ENCODE data around the gene MFN2. TPM values are rescaled to one million over a fixed set of nuclear protein-coding genes. Genes with fewer than 3 reads are reported as not detected.

MFN2 gene
- total and polyA plus RNA-seq, 4 donors, result 26.7 to 70.8 (median 39.9) TPM

GRCh38 chr1:11991969-11992676 lies 11.9 kb downstream of the MFN2 start:
- WGBS, 2 donors, result 77 to 88% methylated on average over 16 of the region's 16 CpGs
- H3K36me3 ChIP-seq (ENCODE audit: control insufficient read depth in 4 of 4, insufficient read depth in 4 of 4, low read length in 4 of 4), result peaks cover 16 to 47% (median 38%) of the 10 kb centered on the region in 4 donors
- no peaks in the 10 kb centered on the region for H3K9me3 ChIP-seq (ENCODE audit: control insufficient read depth in 4 of 4, insufficient read depth in 3 of 4, low read length in 3 of 4)
- no peak overlapping the region for H3K9ac ChIP-seq (ENCODE audit: insufficient read depth in 1 of 2, low read length in 2 of 2)
- H3K27me3 ChIP-seq (ENCODE audit: control insufficient read depth in 3 of 3, insufficient read depth in 3 of 3, low read length in 2 of 3), result no peaks in the 10 kb centered on the region
- no peak for ATAC-seq (ENCODE audit: insufficient read depth, low FRiP score)
- no peak for TF ChIP-seq CTCF (IDR thresholded peaks at IDR 0.05; ENCODE audit: control extremely low read depth, extremely low read depth)
- no peak overlapping the region for H3K4me3 ChIP-seq
- H3K27ac ChIP-seq (ENCODE audit: low read depth in 1 of 2, low read length in 1 of 2), result peak overlapping the region; percentile 15 to 38
- peaks cover 0 to 8% (median 0%) of the 10 kb centered on the region in 5 donors for H3K4me1 ChIP-seq (ENCODE audit: control insufficient read depth in 5 of 5, insufficient read depth in 5 of 5, low read length in 5 of 5)
- no peak for DNase-seq

GRCh38 chr1:11997081-11997850 lies 17.0 kb downstream of the MFN2 start:
- Histone ChIP-seq H3K4me3 (no peak overlapping the region), H3K27ac (ENCODE audit: low read depth in 1 of 2, low read length in 1 of 2) (no peak overlapping the region), H3K27me3 (ENCODE audit: control insufficient read depth in 3 of 3, insufficient read depth in 3 of 3, low read length in 2 of 3) (no peaks in the 10 kb centered on the region), H3K9me3 (ENCODE audit: control insufficient read depth in 4 of 4, insufficient read depth in 3 of 4, low read length in 3 of 4) (peaks cover 0 to 1% (median 0%) of the 10 kb centered on the region in 4 donors), H3K9ac (ENCODE audit: insufficient read depth in 1 of 2, low read length in 2 of 2) (no peak overlapping the region), H3K4me1 (ENCODE audit: control insufficient read depth in 5 of 5, insufficient read depth in 5 of 5, low read length in 5 of 5) (no peaks in the 10 kb centered on the region), H3K36me3 (ENCODE audit: control insufficient read depth in 4 of 4, insufficient read depth in 4 of 4, low read length in 4 of 4) (peaks cover 37 to 59% (median 41%) of the 10 kb centered on the region in 4 donors)
- no peak for ATAC-seq (ENCODE audit: insufficient read depth, low FRiP score)
- 85 to 86% methylated on average over 5 of the region's 5 CpGs for WGBS, 2 donors
- TF ChIP-seq CTCF (IDR thresholded peaks at IDR 0.05; ENCODE audit: control extremely low read depth, extremely low read depth), result no peak
- DNase-seq, result no peak

GRCh38 chr1:11998636-11999035 lies 18.4 kb downstream of the MFN2 start:
- Histone ChIP-seq H3K27me3 (ENCODE audit: control insufficient read depth in 3 of 3, insufficient read depth in 3 of 3, low read length in 2 of 3) (no peaks in the 10 kb centered on the region), H3K4me1 (ENCODE audit: control insufficient read depth in 5 of 5, insufficient read depth in 5 of 5, low read length in 5 of 5) (no peaks in the 10 kb centered on the region), H3K9me3 (ENCODE audit: control insufficient read depth in 4 of 4, insufficient read depth in 3 of 4, low read length in 3 of 4) (peaks cover 0 to 1% (median 0%) of the 10 kb centered on the region in 4 donors), H3K36me3 (ENCODE audit: control insufficient read depth in 4 of 4, insufficient read depth in 4 of 4, low read length in 4 of 4) (peaks cover 32 to 63% (median 43%) of the 10 kb centered on the region in 4 donors), H3K4me3 (no peak overlapping the region), H3K9ac (ENCODE audit: insufficient read depth in 1 of 2, low read length in 2 of 2) (no peak overlapping the region), H3K27ac (ENCODE audit: low read depth in 1 of 2, low read length in 1 of 2) (no peak overlapping the region)
- TF ChIP-seq CTCF (IDR thresholded peaks at IDR 0.05; ENCODE audit: control extremely low read depth, extremely low read depth), result no peak
- DNase-seq, result no peak
- ATAC-seq (ENCODE audit: insufficient read depth, low FRiP score), result no peak
- WGBS, 2 donors, result 87 to 92% methylated on average over 5 of the region's 5 CpGs
